WERI-Rb-1 (cell line): ENCODE data around the gene ENPP1.

ENCODE experiments used
- DNase-seq: peaks from one replicate; pipeline ENCODE4 v3.0.0-alpha.2; 2020
- H3K27ac ChIP-seq: fragments of 250-450 bp; sonication (Bioruptor Pico); 2 replicates; pipeline ENCODE4 v1.5.1; 2020; ENCODE audit warnings: mild to moderate bottlenecking, moderate library complexity
- H3K27me3 ChIP-seq: fragments of 250-450 bp; sonication (Bioruptor Pico); 2 replicates; pipeline ENCODE4 v1.5.1; 2021; ENCODE audit warnings: mild to moderate bottlenecking, low read depth, moderate library complexity; ENCODE audit not compliant: insufficient read depth, severe bottlenecking
- H3K36me3 ChIP-seq: fragments of 250-450 bp; sonication (Bioruptor Pico); 2 replicates; pipeline ENCODE4 v1.5.1; 2020; ENCODE audit warnings: mild to moderate bottlenecking, moderate library complexity
- H3K4me3 ChIP-seq: 2 replicates; pipeline ENCODE4 v1.5.1; 2011; ENCODE audit warnings: low read depth, mild to moderate bottlenecking, control low read depth, low read length
- H3K9me3 ChIP-seq: fragments of 250-450 bp; sonication (Bioruptor Pico); 2 replicates; pipeline ENCODE4 v1.5.1; 2021; ENCODE audit warnings: mild to moderate bottlenecking, moderate library complexity; ENCODE audit not compliant: severe bottlenecking
- TF ChIP-seq, protein P1 (sequence below): IDR thresholded peaks from 2 replicates; pipeline ENCODE4 v1.5.1; 2011; ENCODE audit warnings: low read depth, mild to moderate bottlenecking, control low read depth, inconsistent platforms, low read length

The ENPP1 gene

DNA sequence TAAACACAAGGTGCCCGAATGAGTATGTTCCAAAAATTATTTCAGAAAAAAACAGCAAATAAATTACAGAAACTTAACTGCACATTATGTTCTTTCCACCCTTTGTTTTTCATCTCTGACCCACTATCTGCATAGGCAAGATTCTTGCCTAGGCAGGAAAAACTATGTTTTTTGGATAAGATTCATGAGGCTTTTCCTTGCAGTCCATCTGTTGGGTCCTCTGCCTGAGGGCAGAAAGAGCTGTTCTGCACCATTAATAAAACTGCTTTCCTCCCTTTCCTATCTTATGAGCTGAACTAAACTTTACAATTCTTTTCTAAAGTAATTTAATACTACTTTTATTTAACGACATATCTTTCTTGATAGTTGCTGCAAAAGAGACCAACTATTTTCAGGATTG, 21.1 kb downstream of the ENPP1 start:
- Histone ChIP-seq H3K27me3 (peaks cover 4% of the 10 kb centered on the region), H3K9me3 (no peaks in the 10 kb centered on the region), H3K27ac (no peak overlapping the region), H3K4me3 (no peak overlapping the region), H3K36me3 (no peaks in the 10 kb centered on the region)
- TF ChIP-seq, protein P1, sequence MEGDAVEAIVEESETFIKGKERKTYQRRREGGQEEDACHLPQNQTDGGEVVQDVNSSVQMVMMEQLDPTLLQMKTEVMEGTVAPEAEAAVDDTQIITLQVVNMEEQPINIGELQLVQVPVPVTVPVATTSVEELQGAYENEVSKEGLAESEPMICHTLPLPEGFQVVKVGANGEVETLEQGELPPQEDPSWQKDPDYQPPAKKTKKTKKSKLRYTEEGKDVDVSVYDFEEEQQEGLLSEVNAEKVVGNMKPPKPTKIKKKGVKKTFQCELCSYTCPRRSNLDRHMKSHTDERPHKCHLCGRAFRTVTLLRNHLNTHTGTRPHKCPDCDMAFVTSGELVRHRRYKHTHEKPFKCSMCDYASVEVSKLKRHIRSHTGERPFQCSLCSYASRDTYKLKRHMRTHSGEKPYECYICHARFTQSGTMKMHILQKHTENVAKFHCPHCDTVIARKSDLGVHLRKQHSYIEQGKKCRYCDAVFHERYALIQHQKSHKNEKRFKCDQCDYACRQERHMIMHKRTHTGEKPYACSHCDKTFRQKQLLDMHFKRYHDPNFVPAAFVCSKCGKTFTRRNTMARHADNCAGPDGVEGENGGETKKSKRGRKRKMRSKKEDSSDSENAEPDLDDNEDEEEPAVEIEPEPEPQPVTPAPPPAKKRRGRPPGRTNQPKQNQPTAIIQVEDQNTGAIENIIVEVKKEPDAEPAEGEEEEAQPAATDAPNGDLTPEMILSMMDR = no peak
- DNase-seq = no peak

- DNase-seq = no peak
- no peak overlapping the region for H3K27ac ChIP-seq
Observed at GRCh38 chr6:131831392-131831791, 23.6 kb downstream of the ENPP1 start.

GRCh38 chr6:131831886-131832285, 24.1 kb downstream of the ENPP1 start:
- H3K27ac ChIP-seq = no peak overlapping the region
- no peak overlapping the region for H3K4me3 ChIP-seq
- no peaks in the 10 kb centered on the region for H3K36me3 ChIP-seq

More at GRCh38 chr6:131831392-131831791, 23.6 kb downstream of the ENPP1 start:
- no peaks in the 10 kb centered on the region for H3K36me3 ChIP-seq
- peaks cover 4% of the 10 kb centered on the region for H3K27me3 ChIP-seq
- H3K4me3 ChIP-seq = no peak overlapping the region
- no peaks in the 10 kb centered on the region for H3K9me3 ChIP-seq
- TF ChIP-seq, protein P1 = no peak

DNA sequence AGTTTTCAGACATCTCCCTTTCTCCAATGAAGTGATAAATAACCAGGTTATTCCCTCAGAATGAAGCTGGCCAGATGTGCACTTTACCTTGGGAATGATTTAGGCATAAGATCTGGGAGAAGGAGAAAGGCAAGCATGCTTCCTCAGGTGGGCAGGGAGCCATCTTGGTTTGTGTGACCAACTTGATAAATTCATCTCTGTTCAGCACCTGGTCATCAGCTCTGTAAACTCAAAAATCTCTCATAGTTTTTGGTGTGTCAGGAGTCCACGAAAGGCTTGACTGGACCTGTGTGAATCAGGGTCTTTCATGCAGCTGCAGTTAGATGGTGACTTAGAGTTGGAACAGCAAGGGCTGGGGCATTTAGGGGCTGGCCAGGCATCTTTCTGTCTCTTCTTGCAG, 24.5 kb downstream of the ENPP1 start:
- no peaks in the 10 kb centered on the region for H3K9me3 ChIP-seq
- no peaks in the 10 kb centered on the region for H3K36me3 ChIP-seq
- DNase-seq = no peak
- TF ChIP-seq, protein P1 = no peak
- peaks cover 4% of the 10 kb centered on the region for H3K27me3 ChIP-seq
- no peak overlapping the region for H3K4me3 ChIP-seq
- H3K27ac ChIP-seq = no peak overlapping the region

More at GRCh38 chr6:131831886-131832285, 24.1 kb downstream of the ENPP1 start:
- H3K27me3 ChIP-seq = peaks cover 4% of the 10 kb centered on the region
- no peaks in the 10 kb centered on the region for H3K9me3 ChIP-seq
- TF ChIP-seq, protein P1 = no peak
- no peak for DNase-seq

GRCh38 chr6:131838051-131838450, 30.2 kb downstream of the ENPP1 start:
- no peaks in the 10 kb centered on the region for H3K36me3 ChIP-seq
- no peak for DNase-seq
- H3K27ac ChIP-seq = no peak overlapping the region
- H3K27me3 ChIP-seq = peaks cover 3% of the 10 kb centered on the region
- no peaks in the 10 kb centered on the region for H3K9me3 ChIP-seq
- H3K4me3 ChIP-seq = no peak overlapping the region
- TF ChIP-seq, protein P1 = no peak

DNA sequence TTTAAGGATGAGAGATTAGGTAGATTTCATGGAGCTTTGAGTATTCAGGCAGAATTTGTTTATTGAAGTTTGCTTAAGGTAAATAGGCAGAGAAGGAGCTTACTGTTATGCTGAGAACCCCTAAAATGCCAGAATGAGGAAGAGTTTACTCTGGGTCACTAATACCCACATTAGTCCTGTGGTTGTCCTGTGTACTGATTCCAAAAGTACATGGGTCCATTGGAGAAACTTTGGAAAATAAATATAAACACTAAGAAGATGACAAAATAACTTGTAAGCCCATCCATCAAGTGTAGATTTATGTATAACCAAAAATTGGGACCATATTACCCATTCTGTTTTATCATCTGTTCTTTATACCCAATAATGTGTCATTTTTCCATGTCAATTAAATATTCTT, 31.6 kb downstream of the ENPP1 start:
- TF ChIP-seq, protein P1 = no peak
- no peak for DNase-seq

More for the DNA sequence above, 31.6 kb downstream of the ENPP1 start:
- H3K4me3 ChIP-seq = no peak overlapping the region
- H3K36me3 ChIP-seq = no peaks in the 10 kb centered on the region
- no peaks in the 10 kb centered on the region for H3K9me3 ChIP-seq
- no peak overlapping the region for H3K27ac ChIP-seq
- H3K27me3 ChIP-seq = peaks cover 3% of the 10 kb centered on the region
